ENCODE data around the gene G6PC1. TPM values are rescaled to one million over a fixed set of nuclear protein-coding genes. Genes with fewer than 3 reads are reported as not detected.

G6PC1 gene
- total RNA-seq, 1 experiment from 2014 or later: not detected

DNA sequence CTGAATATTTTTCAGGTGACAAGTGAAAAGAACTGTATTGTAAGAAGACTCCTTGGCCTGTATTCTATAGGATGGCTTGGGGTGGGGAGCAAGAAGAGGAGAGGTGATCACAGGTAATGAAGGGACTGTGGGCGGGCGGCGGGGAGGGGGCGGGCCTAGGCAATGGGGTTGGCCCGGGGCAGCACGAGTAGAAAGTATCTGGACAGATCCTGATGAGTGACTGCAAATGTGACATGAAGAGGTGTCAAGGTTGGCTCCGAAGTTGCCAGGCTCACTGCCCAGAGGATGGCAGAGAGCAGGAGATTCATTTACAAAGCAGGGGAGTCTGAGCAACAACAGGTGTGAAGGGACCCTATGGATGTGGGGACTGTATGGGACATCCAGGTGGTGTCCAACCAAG is 10.8 kb upstream of the G6PC1 start:
- no peaks in the 10 kb centered on the region for H3K9me3 ChIP-seq
- CTCF ChIA-PET: no interaction called here
- no peak for DNase-seq
- BruUV-seq (replicated peaks): no TSS peak
- no peaks in the 10 kb centered on the region for H3K36me3 Mint-ChIP-seq (ENCODE audit: insufficient read depth, unreplicated experiment)
- no peaks in the 10 kb centered on the region for H3K27me3 Mint-ChIP-seq (ENCODE audit: insufficient read depth, unreplicated experiment)
- H3K36me3 ChIP-seq (ENCODE audit: control insufficient read depth, insufficient read depth, low read length): no peaks in the 10 kb centered on the region
- H3K4me1 Mint-ChIP-seq (ENCODE audit: low read depth, unreplicated experiment): peaks cover 22% of the 10 kb centered on the region
- peaks cover 18% of the 10 kb centered on the region for H3K4me1 ChIP-seq
- TF ChIP-seq, protein P1, sequence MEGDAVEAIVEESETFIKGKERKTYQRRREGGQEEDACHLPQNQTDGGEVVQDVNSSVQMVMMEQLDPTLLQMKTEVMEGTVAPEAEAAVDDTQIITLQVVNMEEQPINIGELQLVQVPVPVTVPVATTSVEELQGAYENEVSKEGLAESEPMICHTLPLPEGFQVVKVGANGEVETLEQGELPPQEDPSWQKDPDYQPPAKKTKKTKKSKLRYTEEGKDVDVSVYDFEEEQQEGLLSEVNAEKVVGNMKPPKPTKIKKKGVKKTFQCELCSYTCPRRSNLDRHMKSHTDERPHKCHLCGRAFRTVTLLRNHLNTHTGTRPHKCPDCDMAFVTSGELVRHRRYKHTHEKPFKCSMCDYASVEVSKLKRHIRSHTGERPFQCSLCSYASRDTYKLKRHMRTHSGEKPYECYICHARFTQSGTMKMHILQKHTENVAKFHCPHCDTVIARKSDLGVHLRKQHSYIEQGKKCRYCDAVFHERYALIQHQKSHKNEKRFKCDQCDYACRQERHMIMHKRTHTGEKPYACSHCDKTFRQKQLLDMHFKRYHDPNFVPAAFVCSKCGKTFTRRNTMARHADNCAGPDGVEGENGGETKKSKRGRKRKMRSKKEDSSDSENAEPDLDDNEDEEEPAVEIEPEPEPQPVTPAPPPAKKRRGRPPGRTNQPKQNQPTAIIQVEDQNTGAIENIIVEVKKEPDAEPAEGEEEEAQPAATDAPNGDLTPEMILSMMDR (IDR thresholded peaks at IDR 0.05; ENCODE audit: insufficient read depth in 1 of 2, low read depth in 1 of 2, low read length in 1 of 2, severe bottlenecking in 1 of 2, unreplicated experiment in 1 of 2): no peak
- H3K4me3 Mint-ChIP-seq (ENCODE audit: unreplicated experiment): no peak overlapping the region
- no peak overlapping the region for H3K4me3 ChIP-seq (ENCODE audit: low read depth, low read length)
- intact Hi-C loops (cut with micrococcal nuclease; ENCODE audit: unreplicated experiment): loop anchor here (5.0 kb wide), 1 partner anchor 37 kb away; no protein-coding TSS in a partner anchor
- POLR2A ChIA-PET: no interaction called here
- H3K27ac Mint-ChIP-seq (ENCODE audit: unreplicated experiment): no peak overlapping the region
- no peaks in the 10 kb centered on the region for H3K9me3 Mint-ChIP-seq (ENCODE audit: unreplicated experiment)
- no peaks in the 10 kb centered on the region for H3K27me3 ChIP-seq (replicated peaks; ENCODE audit: control insufficient read depth, insufficient read depth, low read length)

GRCh38 chr17:42891539-42892152 is 9.0 kb upstream of the G6PC1 start:
- no TSS peak for BruUV-seq (replicated peaks)
- ChIA-PET CTCF (no interaction called here), POLR2A (no interaction called here)
- Mint-ChIP-seq H3K4me3 (ENCODE audit: unreplicated experiment) (no peak overlapping the region), H3K27me3 (ENCODE audit: insufficient read depth, unreplicated experiment) (no peaks in the 10 kb centered on the region), H3K9me3 (ENCODE audit: unreplicated experiment) (no peaks in the 10 kb centered on the region), H3K4me1 (ENCODE audit: low read depth, unreplicated experiment) (peaks cover 16% of the 10 kb centered on the region), H3K27ac (ENCODE audit: unreplicated experiment) (no peak overlapping the region), H3K36me3 (ENCODE audit: insufficient read depth, unreplicated experiment) (no peaks in the 10 kb centered on the region)
- intact Hi-C loops (cut with micrococcal nuclease; ENCODE audit: unreplicated experiment): no loop called here
- no peak overlapping the region for H3K4me3 ChIP-seq (ENCODE audit: low read depth, low read length)
- no peaks in the 10 kb centered on the region for H3K36me3 ChIP-seq (ENCODE audit: control insufficient read depth, insufficient read depth, low read length)
- H3K4me1 ChIP-seq: peaks cover 16% of the 10 kb centered on the region
- no peaks in the 10 kb centered on the region for H3K9me3 ChIP-seq
- DNase-seq: peak in 1 of 2 experiments; percentile 31
- H3K27me3 ChIP-seq (replicated peaks; ENCODE audit: control insufficient read depth, insufficient read depth, low read length): no peaks in the 10 kb centered on the region
- TF ChIP-seq, protein P1 (IDR thresholded peaks at IDR 0.05; ENCODE audit: insufficient read depth in 1 of 2, low read depth in 1 of 2, low read length in 1 of 2, severe bottlenecking in 1 of 2, unreplicated experiment in 1 of 2): no peak

DNA sequence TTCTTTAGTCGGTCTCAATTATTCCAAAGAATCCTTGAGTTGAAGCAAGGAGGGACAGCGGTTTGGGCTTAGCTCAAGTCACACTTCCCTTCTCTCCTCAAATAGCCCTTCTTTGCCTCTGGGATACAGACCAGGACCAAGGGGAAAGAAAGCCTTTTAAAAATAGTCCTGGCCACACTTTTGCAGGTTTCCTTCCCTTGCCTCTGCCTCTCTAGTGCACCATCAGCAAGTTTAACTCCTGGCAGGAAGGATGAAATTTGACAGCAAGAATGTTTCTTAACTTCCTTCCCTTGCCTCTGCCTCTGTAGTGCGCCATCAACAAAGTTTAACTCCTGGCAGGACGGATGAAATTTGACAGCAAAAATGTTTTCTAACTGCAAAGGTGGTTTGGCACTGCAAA is 7.2 kb upstream of the G6PC1 start:
- POLR2A ChIA-PET: no interaction called here
- no peak for DNase-seq
- Mint-ChIP-seq H3K4me3 (ENCODE audit: unreplicated experiment) (no peak overlapping the region), H3K27me3 (ENCODE audit: insufficient read depth, unreplicated experiment) (no peaks in the 10 kb centered on the region), H3K36me3 (ENCODE audit: insufficient read depth, unreplicated experiment) (no peaks in the 10 kb centered on the region), H3K9me3 (ENCODE audit: unreplicated experiment) (no peaks in the 10 kb centered on the region), H3K27ac (ENCODE audit: unreplicated experiment) (no peak overlapping the region), H3K4me1 (ENCODE audit: low read depth, unreplicated experiment) (peaks cover 14% of the 10 kb centered on the region)
- no TSS peak for BruUV-seq (replicated peaks)
- intact Hi-C loops (cut with micrococcal nuclease; ENCODE audit: unreplicated experiment): no loop called here
- Histone ChIP-seq H3K36me3 (ENCODE audit: control insufficient read depth, insufficient read depth, low read length) (no peaks in the 10 kb centered on the region), H3K27me3 (replicated peaks; ENCODE audit: control insufficient read depth, insufficient read depth, low read length) (no peaks in the 10 kb centered on the region), H3K4me1 (peaks cover 12% of the 10 kb centered on the region; the same call in 1 of the 2 replicates), H3K9me3 (no peaks in the 10 kb centered on the region), H3K4me3 (ENCODE audit: low read depth, low read length) (no peak overlapping the region)
- TF ChIP-seq, protein P1 (IDR thresholded peaks at IDR 0.05; ENCODE audit: insufficient read depth in 1 of 2, low read depth in 1 of 2, low read length in 1 of 2, severe bottlenecking in 1 of 2, unreplicated experiment in 1 of 2): no peak
- CTCF ChIA-PET: no interaction called here
